Frontal cortex (tissue), 4 donors: ENCODE data around the gene TYRO3. TPM values are rescaled to one million over a fixed set of nuclear protein-coding genes. Genes with fewer than 3 reads are reported as not detected.

ENCODE experiments used
- DNase-seq, 2 donors: peaks; one replicate each; pipeline ENCODE4 v3.0.0; 2012; ENCODE audit warnings: low spot score in 2 of 2
- FAIRE-seq: peaks from 2 replicates; lab custom pipeline; 2012; peaks lifted over from hg19 to GRCh38; lab: Jason Lieb, UNC
- total RNA-seq: library from RNA; depleted of rRNA; stranded (reverse); fragments of >200 nt; gene quantifications from one replicate; pipeline ENCODE4 v1.2.3, GENCODE V29; 2014
- donor health status: control.
- donor health status: control.
- donor health status: control.

Gene TYRO3
- total RNA-seq, 1 donor from 2014 or later: 22.4 TPM

GRCh38 chr15:41550066-41550775 is 8.8 kb upstream of the TYRO3 start:
- DNase-seq (no peak), FAIRE-seq (no peak)

GRCh38 chr15:41553731-41554130 is 5.3 kb upstream of the TYRO3 start:
- FAIRE-seq (no peak), DNase-seq (no peak)

- DNase-seq: no peak
- FAIRE-seq: no peak
Measured at GRCh38 chr15:41554343-41554742, 4.7 kb upstream of the TYRO3 start.

- DNase-seq: no peak
- FAIRE-seq: no peak
Measured at GRCh38 chr15:41554915-41555314, 4.1 kb upstream of the TYRO3 start.

- FAIRE-seq: no peak
- no peak for DNase-seq
Measured at GRCh38 chr15:41556677-41557076, 2.3 kb upstream of the TYRO3 start.

GRCh38 chr15:41557673-41558399 is 1.2 kb upstream of the TYRO3 start:
- DNase-seq (peak; percentile 68 to 72), FAIRE-seq (peak; percentile 69)

- FAIRE-seq: no peak
- DNase-seq: no peak
Measured at GRCh38 chr15:41559239-41559782, 299 bp downstream of the TYRO3 start.

- peak in 1 of 2 donors; percentile 35 for DNase-seq
- no peak for FAIRE-seq
Measured at GRCh38 chr15:41560572-41560874, 1.5 kb downstream of the TYRO3 start.

GRCh38 chr15:41561104-41561776 is 2.2 kb downstream of the TYRO3 start:
- FAIRE-seq: no peak
- DNase-seq: no peak

- FAIRE-seq (no peak), DNase-seq (peak in 1 of 2 donors; percentile 70)
Measured at GRCh38 chr15:41561777-41562145, 2.7 kb downstream of the TYRO3 start.

- DNase-seq (no peak), FAIRE-seq (no peak)
Measured at GRCh38 chr15:41562244-41562643, 3.2 kb downstream of the TYRO3 start.

- FAIRE-seq (no peak), DNase-seq (peak in 1 of 2 donors; percentile 22)
Measured at GRCh38 chr15:41562784-41563198, 3.8 kb downstream of the TYRO3 start.

GRCh38 chr15:41564286-41564959 is 5.4 kb downstream of the TYRO3 start:
- FAIRE-seq: no peak
- DNase-seq: peak in 1 of 2 donors; percentile 39

GRCh38 chr15:41564960-41565502 is 6.0 kb downstream of the TYRO3 start:
- FAIRE-seq: no peak
- DNase-seq: no peak

GRCh38 chr15:41565702-41566101 is 6.7 kb downstream of the TYRO3 start:
- FAIRE-seq (no peak), DNase-seq (no peak)

- no peak for FAIRE-seq
- no peak for DNase-seq
Measured at GRCh38 chr15:41566121-41566885, 7.3 kb downstream of the TYRO3 start.

GRCh38 chr15:41567261-41567660 is 8.2 kb downstream of the TYRO3 start:
- no peak for FAIRE-seq
- DNase-seq: no peak

GRCh38 chr15:41567862-41568261 is 8.8 kb downstream of the TYRO3 start:
- FAIRE-seq (no peak), DNase-seq (no peak)

- FAIRE-seq: no peak
- DNase-seq: no peak
Measured at GRCh38 chr15:41568350-41569017, 9.5 kb downstream of the TYRO3 start.
